Hepatic stellate cell (primary cell): ENCODE measurements around the gene USF2.
A peak's percentile ranks its signal among the peaks of the same experiment; 100 is the strongest.
"Not testable (repeated sequence)": the region's sequence is repeated elsewhere in the genome, so short reads cannot be mapped to it uniquely, and the experiment has no call there.

Experiments used
- DNase-seq: peaks from one replicate; pipeline ENCODE4 v3.0.0; 2011; ENCODE audit warnings: low spot score

Gene USF2, protein sequence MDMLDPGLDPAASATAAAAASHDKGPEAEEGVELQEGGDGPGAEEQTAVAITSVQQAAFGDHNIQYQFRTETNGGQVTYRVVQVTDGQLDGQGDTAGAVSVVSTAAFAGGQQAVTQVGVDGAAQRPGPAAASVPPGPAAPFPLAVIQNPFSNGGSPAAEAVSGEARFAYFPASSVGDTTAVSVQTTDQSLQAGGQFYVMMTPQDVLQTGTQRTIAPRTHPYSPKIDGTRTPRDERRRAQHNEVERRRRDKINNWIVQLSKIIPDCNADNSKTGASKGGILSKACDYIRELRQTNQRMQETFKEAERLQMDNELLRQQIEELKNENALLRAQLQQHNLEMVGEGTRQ

DNA sequence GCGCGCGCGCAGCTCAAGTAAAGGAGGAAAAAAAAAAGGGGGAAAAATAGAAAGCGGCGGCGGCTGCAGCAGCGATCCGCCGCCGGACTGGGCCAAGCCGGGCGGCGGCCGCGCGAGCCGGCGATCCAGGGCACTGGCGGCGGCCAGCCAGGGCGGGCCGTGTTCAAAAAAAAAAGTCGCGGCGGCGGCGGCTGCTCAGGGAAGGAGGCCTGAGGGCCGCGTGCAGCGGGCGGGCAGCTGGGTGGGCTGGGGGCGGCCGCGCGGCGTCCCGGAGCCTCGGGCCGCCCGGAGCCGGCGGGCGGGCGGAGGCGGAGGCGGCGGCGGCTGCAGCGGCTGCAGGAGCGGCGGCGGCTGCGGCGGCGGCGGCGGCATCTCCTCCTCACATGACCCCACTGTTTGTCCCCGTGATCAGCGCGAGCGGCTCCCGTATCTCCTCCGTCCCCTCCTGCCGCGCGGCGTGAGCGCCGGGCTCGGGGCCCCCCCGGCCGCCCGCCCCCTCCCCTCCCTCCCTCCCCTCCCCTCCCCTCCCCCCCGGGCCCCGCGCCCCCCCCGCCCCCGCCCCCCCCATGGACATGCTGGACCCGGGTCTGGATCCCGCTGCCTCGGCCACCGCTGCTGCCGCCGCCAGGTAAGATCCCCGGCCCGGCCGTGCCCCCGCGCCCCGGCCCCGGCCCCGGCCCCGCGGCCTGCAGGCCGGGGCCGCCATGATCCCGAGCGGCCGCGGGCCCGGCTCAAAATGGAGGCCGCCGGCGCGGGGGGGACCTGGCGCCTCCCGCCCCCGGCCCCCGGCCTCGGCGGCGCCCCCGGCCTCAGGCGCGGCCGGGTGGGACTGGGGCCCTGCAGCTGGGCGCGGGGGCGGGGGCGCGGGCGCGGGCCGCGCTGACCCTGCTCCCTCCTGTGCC is at the start of gene USF2:
Gene USF2 (plus strand): TSS at position 427 of the 902 bp plus-strand sequence. CDS start 140 bp downstream, at position 567.
- peak; percentile 85 for DNase-seq

DNA sequence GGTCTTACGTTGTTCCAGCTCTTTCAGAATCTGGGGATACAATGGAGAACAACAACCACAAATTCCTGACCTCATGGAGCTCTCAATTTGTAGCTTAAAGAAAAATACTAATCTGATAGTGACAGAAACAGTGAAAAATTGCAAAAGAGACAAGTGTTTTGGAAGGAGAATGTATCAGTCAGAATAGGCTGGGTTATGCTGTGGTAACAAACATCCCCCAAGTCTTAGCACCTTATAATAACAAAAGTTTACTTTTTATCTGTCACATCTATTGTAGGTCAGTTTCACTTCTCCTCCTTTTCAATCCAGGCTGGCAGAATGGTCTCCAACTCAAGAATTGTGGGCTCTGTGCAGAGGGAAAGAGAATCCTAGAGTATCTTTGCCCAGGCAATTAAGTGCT is 49.8 kb upstream of the USF2 start:
- no peak for DNase-seq

DNA sequence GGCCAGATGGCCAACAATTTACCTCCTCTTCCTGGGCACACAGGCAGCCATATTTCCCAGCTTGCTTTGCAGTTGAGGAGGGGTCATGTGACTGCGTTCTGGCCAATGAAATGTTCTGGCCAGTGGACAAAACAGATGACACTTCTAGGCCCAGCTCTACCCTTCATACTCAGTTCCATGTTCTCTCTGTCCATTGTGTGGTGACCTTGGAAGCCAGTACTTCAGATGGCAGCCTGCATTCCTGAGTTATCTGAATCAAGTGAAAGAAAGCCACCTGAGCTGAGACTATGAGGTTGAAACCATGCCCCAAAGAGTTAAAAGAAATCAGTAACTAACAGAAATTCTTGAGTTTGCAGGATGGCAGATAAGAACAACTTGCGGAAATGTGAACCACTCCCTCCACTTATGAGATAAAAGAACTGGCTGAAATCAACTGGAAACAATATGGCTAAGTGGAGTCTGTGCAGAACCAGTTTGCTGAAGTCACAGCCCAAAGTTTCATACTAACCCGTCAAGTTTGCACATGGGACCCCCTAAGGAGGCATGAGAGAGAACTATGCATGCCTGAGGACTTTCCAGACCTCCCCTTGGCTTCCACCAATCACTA is 48.3 kb upstream of the USF2 start:
- no peak for DNase-seq

DNA sequence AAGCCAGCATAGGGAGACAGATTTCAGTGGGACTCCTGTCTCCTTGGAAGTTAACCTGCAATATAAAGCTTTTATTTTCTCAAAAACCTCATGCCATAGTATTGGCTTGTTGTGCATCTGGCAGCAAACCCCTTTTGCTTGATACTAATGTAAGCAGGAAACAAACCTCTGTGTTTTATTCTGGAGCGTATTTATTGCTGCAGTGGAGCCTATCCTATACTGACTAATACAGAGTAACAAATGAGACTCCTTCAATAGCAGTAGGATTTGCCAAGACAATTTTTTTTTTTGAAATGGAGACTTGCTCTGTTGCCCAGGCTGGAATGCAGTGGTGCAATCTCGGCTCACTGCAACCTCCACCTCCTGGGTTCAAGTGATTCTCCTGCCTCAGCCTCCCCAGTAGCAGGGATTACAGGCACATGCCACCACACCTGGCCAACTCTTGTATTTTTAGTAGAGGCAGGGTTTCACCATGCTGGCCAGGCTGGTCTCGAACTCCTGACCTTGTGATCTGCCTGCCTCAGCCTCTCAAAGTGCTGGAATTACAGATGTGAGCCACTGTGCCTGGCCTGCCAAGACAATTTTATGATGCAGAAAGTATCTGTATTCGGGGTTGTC is 47.7 kb upstream of the USF2 start:
- DNase-seq, result not testable (repeated sequence)

DNA sequence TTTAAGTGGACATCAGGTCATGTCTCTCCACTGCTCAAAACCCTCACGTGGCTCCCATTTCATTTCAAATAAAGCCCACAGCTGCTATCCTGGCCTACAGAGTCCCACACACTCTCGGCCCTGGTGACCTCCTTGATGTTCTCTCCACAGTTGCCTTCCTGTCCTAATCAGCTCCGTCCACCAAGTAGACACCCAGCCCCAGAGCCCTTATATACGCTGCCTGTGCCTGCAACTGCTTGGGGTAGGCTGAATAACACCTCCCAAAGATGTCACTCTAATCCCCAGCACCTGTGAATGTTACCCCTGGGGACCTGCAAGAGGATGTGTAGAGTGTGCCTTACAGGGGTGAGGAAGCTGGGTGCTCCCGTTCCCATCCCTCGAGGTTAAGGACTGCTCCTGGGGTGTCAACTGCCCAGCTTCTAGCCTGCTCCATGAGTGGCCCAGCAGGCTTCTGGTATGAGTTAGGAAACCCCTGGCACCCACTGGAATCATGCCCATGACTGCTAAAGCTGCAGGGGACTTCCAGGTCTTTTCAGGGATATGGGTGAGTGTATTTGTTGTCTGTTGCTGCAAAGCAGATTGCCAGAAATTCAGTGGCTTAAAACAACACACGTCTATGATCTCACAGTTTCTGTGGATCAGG is 46.3 kb upstream of the USF2 start:
- DNase-seq, result no peak

DNA sequence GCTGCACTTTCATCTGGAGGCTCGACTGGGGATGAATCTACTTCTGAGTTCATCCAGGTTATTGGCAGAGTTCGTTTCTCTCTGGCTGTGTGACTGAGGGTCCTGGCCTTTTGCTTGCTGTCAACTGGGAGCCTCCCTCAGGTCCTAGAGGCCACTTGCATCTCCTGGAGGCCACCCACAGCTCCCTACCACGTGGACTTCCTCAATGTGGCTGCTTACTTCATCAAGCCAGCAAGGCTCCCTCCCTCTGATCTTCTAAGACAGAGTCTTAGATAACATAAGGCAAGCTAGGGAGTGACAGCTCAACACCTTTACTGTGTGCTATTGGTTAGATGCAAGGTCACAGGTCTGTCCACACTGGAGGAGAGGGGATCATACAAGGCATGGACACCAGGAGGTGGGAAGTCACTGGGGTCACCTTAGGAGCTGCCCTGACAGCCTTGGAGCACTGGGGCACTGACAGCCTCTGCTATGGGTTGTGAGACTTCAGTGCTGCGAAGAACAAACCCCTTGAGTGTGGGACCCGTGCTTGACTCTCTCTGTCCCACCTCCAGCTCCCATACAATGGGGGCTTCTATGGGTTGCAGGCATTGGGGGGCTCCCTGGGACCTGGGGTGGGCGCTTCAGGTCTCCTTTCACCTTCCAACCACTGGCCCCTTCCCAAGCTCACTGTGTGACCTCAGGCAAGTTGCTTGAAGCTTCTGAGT is 45.5 kb upstream of the USF2 start:
- DNase-seq, result no peak

DNA sequence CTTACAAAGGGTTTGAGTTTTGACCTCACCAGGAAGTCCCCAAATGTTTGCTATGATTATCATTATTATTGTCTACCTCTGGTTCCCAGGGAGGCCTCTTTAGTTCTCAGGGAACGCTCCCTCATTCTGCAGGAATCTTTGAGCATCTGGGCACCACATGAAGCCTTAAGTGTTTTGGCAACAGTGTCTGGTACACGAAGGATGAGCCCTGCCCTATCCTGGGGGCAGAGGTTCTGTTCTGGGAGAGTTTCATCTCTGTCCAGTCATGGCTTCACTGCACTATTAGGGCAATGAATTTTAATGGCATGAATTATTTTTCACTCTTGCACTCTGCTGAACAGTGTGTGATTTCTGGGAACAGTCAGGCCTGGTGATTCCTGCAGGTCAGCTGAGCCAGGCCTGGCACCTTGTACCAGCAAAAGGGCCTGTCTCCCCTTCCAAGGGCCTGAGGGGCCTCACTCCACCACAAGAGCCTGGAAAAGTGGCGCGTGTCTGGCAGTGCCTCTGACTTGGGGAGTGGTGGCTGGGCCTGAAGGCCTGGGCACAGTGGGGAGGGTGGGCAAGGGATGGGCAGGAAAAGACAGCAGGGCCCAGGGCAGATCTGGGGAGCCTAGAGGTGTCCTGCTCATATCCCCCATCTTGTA is 44.8 kb upstream of the USF2 start:
- no peak for DNase-seq

DNA sequence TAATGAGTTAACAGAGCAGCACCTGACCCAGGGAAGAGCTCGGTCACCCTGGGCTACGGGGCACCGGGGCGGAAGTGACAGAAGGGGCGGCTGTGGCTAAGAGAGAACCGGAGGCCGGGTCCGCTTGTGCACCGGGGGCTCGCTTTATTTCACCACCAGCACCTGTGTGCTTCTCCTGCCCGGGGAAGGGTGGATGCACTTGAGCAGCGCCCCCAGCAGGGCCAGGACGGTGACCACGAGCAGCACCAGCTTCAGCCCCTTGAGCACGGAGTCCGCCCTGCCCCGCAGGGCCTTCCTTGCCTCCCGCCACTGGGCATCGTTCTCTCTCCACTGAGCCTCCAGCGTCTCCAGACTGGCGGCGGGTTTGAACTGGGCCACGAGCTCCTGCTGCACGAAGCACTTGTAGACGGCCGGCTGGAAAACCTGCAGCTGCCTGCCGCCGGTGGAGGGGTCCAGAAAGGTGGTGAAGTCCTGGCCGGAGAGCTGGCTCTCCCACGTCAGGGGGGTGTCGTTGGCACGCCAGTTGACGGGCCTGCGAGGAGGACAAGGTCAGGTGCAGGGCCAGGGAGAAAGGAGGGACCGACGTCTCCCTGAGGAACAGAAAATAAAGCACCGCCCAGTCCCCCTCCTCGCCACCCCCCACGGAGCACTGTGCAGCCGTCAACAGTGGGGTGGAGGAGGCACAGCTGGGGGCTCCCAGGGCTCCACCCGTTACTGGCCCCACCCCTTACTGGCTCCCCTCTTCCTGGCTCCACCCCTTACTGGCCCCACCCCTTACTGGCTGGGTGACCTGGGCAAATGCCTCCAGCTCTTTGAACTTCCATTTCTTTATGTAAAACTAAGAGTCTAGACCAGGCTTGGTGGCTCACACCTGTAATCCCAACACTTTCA is 43.8 kb upstream of the USF2 start:
- no peak for DNase-seq

DNA sequence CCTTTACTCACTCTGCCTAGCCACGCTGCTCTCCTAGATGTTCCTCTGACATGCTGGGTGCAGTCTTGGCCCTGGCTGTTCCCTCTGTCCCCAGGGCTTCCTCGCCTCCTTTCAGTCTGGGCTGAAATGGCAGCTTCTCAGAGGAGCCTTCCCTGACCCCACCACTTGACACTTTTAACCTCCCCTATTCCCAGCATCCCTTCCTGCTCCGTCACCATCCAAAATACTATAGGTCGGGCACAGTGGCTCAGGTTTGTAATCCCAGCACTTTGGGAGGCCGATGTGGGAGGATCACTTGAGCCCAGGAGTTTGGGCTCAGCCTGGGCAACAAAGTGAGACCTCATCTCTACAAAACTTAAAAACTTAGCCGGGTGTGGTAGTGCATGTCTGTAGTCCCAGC is 42.8 kb upstream of the USF2 start:
- no peak for DNase-seq

DNA sequence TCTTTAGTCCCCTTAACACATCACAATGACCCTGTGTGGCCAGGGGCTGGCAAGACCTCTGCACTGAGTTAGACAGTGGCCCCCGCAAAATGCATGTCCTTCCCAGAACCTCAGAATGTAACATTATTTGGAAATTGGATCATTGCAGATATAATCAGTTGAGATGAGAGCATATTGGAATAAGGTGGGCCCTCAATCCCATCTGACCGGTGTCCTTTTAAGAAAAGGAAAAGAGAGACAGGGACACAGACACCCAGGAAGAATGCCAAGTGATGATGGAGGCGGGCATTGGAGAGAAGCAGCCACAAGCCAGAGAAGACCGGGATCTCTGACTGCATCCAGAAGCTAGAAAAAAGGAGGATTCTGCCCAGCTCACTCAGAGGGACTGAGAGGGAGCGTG is 42.0 kb upstream of the USF2 start:
- DNase-seq, result no peak

DNA sequence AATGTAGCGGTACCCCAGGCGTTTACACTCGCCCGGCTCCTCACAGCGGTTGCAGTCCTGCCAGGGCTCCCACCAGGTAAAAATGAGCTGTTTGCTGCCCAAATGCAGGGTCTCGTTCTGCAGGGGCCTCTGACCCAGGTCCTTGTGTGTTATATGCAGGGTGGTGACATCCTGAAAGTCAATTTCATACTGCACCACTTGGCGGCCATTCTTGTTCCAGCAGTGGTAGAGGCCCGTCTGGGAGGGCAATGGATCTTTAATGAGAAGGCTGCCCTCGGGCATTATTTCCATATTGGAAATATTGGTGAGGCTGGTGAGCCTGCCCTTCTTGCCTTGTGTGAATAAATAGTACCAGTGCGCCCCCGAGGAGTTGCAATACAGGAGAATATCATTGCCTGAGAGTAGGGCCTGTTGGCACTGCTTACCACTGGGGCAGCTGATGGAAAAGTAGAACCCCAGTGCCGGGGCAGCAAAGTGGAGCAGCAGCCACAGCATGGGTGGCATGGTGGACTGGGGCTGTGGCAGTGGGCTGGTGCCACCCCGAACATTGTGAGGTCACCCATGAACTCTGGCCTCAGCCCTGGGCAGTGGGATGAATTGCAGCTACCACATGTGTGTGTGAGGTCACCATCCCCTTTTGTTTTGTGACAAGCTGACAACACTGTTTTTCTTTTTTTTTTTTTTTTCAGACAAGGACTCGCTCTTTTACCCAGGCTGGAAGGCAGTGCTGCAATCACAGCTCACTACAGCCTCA is 40.4 kb upstream of the USF2 start, which contains the start of gene FAM187B:
Gene FAM187B (minus strand): TSS at position 563 of the 754 bp plus-strand sequence. CDS start 59 bp downstream, at position 504.
- DNase-seq, result no peak

DNA sequence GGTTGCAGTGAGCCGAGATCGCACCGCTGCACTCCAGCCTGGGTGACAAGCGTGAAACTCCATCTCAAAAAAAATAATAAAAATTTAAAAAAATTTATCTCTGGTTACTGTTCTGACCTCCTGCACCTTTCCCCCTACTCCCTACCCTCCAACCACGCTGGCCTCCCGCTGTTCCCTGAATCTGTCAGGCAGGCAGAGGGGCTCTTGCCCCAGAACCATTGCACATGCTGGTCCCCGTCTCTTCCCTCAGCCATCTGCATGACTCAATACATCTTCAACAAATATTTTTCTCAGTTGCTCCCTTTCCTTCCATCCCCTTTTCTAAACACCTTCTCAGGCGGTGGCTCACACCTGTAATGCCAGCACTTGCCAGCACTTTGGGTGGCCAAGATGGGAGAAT is 39.2 kb upstream of the USF2 start:
- no peak for DNase-seq

DNA sequence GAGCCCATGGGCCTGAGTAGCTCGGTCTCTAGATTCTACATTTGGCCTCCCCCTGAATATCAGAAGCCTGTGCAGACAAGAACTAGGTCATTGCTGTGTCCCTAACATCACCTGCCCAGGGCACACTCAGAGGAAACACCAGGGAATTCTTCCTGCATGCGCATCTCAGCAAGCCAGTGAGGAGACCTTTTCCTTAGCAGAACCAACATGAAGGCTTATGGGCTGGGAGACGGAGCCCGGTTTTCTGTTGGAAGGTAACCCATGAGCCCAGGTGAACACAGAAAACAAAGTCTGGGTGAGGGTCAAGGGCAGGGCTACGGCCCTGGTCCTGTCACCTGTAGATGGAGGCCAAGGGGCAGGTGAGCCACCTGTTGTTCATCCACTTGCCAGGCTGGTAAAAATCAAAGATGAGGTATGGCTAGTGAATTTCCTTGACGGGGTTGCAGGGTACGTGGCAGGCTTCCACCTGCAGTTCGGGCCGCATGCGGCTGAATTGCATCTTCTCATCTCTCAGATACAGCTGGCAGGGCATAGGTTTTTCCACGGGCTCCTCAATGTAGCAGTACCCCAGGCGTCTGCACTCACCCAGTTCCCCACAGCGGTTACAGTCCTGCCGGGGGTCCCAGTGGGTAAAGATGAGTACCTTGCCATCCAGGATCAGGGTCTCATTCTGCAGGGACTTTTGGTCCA is 36.7 kb upstream of the USF2 start:
- no peak for DNase-seq

DNA sequence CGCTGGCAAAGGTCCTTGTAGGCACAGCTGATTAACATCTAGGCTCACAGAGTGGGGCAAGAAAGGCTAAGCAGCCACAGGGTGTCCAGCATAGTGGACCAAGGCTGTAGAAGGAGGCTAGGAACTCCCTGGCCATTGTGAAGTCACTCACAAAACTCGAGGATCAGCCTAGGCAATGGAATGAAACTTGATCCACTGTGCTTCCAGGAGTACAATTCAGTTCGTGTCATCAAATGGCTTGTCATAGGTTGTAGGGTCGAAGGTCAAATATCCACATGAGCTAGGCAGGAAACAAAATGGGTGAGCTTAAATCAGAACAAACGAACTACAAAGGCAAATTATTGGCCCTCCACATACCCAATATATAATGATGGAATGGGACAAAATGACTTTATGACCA is 35.9 kb upstream of the USF2 start:
- no peak for DNase-seq

DNA sequence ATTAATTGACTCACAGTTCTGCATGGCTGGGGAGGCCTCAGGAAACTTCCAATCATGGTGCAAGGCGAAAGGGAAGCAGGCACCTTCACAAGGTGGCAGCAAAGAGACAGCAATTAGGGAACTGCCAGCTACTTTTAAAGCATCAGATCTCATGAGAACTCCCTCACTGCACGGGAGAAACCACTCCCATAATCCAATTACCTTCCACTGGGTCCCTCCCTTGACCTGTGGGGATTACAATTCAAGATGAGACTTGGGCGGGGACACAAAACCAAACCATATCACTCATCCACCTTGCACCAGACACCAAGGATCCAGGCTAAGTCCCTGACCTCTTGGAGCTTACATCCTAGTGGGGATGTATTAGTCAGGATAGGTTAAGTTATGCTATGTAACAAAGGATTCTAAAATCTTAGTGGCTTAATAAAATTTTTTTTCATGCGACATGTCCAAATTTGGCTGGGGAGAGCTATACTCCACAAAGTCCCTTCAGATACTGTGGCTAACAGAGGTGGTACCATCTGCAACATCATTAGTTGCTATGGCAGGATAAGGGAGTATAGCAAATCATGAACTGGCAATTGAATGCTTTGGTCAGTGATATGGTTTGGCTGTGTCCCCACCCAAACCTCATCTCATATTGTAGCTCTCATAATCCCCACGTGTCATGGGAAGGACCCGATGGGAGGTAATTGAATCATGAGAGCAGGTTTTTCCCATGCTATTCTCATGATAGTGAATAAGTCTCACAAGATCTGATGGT is 31.9 kb upstream of the USF2 start:
- DNase-seq, result no peak

DNA sequence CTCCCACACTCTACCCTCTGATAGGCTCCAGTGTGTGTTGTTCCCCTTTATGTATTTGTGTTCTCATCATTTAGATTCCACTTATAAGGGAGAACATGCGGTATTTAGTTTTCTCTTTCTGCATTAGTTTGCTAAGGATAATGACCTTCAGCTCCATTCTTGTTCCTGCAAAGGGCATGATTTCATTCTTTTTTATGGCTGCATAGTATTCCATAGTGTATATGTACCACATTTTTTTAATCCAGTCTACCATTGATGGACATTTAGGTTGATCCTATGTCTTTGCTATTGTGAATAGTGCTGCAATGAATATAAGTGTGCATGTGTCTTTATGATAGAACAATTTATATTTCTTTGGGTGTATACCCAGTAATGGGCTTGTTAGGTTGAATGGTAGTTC is 29.2 kb upstream of the USF2 start:
- not testable (repeated sequence) for DNase-seq

DNA sequence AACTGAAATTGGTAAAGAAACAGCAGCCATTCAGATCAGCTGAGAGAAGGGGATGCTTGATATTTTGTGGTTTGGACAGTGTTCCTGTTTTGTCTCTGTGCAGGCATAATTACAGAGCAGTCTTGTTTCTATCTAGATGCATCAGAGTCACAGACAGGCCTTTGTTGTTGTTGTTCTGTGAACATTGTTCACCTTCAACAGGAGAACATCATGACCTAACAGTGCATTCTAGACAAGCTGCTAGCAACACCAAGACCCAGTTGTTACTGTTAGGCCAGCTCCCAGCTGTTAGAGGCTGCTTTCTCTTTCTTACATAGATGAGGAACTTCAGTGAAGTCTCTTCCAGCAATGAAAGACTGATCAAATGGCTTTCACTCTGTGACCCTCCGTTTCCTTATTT is 28.4 kb upstream of the USF2 start:
- no peak for DNase-seq
